ENCODE data around the gene LRCH3. TPM values are rescaled to one million over a fixed set of nuclear protein-coding genes. Genes with fewer than 3 reads are reported as not detected.

Gene LRCH3
- total RNA-seq, result 44.6 and 50.9 TPM in 2 replicates

GRCh38 chr3:197791113-197791891, at the start of gene LRCH3:
LRCH3 (plus strand) TSS chr3:197791254; CDS start chr3:197791279, 25 bp downstream.

GRCh38 chr3:197749601-197750395, 41.3 kb upstream of the LRCH3 start, which contains the start of gene FYTTD1:
FYTTD1 (plus strand) TSS chr3:197749883; CDS start chr3:197749972, 89 bp downstream.

Other genes with a start within 250 kb of the LRCH3 start
- 1.4 and 2.0 TPM in 2 replicates for gene BDH1, start 235.3 kb upstream of the LRCH3 start, total RNA-seq
- gene RUBCN, start 54.4 kb upstream of the LRCH3 start, total RNA-seq, result 4.3 and 4.4 TPM in 2 replicates
- gene FYTTD1, start 41.4 kb upstream of the LRCH3 start, total RNA-seq, result 21.8 and 26.3 TPM in 2 replicates
- gene RPL35A, start 158.9 kb downstream of the LRCH3 start, total RNA-seq, result 448 and 644 TPM in 2 replicates
- gene LMLN, start 169.0 kb downstream of the LRCH3 start, total RNA-seq, result 8.8 and 9.5 TPM in 2 replicates

All from bronchial smooth muscle cell (primary cell).